GM19468 (cell line): ENCODE results near the gene SMAP2.
"Not testable (repeated sequence)": the region's sequence is repeated elsewhere in the genome, so short reads cannot be mapped to it uniquely, and the experiment has no call there.

ENCODE experiments used
- ATAC-seq: cut with Tn5 transposase; IDR thresholded peaks from one replicate; pipeline ENCODE4 v1.9.1; 2021; ENCODE audit warnings: mild to moderate bottlenecking, moderate library complexity, moderate number of reproducible peaks; ENCODE audit not compliant: unreplicated experiment; ENCODE audit errors: extremely low read depth

The SMAP2 gene

DNA sequence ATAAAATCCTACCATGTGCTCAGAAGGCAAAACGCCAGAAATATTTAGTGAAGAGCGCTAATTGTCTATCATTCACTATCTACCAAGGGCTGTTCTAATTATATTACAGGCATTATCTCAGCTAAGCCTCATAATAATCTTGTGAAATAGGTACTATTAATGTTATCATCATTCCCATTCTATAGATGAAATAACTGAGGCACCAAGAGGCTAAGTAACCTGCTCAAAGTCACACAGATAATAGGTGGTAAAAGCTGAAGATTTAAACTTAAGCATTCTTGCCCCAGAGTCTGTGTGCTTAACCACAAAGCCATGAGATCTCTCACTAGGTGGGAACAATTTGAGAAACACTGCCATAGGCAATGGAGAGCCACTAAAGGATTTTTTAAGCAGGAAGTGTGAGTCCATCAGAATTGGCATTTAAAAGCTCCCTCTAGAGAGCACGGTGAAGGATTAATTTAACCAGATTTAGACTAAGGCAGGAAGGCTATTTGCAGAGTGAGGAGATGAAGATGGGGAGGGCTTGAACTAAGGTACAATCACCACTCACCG, 1.7 kb upstream of the SMAP2 start:
- ATAC-seq = no peak

DNA sequence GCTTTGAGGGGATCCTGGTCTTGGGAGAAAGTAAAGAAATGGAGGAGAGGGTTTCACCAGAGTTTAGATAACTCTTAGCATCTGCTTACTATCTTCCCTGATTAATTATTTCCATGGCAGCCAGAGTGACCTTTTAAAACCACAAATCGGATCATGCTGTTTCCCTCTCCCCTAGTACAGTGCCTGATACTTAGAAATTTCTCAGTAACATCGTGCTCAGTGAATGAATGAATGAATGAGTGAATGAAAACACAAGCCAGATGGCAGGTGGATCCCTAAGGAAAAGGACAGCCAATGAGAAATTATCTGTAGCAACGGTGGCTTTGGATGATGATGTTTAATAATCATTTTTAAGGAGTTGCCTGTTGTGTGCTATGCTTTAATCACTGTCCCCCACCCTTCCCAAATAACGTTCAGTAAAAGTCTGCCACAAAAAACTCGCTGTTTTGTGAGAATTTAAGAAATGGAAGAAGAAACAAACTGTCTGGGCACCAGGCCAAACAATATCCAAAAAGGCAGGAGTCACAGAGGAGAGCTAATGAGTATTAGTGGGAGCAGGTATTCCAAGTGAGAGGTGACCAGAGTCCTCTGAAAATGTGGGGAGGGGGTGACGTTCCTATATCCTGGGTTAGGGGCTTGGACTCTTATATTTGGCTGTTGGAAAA, 737 bp upstream of the SMAP2 start:
- ATAC-seq = no peak

DNA sequence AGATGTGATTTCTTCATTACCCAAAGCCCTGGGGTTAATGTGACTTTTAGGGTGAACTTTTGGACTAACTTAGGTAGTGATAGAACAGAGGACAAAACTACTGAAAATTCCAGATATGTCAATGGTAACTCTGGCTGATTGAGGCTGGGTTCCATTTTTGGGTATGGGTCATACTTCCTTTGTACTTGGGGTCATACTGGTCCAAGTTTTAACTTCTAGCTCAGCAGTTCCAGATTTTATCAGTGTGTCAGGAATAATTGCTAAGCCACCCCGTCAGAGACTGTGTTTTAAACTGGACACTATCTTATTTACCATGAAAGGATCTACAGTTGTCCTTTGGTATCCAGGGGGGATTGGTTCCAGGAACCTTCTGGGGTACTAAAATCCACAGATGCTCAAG, 4.0 kb downstream of the SMAP2 start:
- no peak for ATAC-seq

DNA sequence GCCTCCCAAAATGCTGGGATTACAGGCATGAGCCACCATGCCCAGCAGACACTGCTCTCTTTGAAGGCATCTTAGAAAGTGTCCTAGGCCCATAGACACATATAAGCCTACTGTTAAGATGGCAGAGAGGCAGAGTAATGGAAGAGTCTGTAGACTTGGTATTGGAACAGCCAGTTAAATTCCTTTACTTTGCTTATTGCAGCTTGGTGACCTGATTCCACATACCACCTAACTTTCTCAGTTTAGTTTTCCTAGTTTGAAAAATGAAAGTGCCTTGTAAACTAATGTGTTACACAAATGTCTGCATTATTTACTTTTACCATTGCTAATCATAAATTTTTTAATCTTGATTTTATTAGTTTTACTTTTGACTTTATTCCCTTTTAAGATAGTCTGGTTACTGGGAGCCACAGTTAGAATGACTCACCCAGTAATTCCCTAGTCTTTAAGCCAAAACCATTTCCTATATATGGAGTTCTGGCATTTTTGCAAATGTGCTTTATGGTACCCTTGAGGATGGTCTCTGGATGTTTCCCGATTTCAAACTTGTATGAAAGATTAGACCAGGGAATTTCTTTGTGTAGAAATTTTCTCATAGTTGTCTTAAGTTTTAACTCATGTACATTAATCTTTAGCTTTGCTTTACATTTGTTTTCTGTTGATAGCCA, 6.4 kb downstream of the SMAP2 start:
- no peak for ATAC-seq

DNA sequence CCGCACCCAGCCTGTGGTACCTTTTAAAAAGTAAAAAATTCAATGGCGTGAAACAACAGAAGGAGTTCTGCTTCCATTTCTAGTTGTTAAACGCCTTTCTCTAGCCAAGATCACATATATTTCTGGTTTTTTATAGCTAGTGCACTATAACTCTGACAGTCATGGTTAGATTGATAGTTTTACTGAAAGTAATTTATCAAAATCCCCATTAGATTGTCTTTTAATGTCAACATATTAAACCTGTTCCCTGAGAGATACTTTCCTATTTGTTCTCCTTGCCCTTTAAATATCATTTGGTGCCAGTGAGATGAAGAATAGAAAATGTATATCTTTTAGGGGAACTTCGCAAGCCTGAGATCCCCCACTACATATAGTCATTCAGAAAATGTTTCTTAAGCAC, 7.3 kb downstream of the SMAP2 start:
- ATAC-seq = no peak

DNA sequence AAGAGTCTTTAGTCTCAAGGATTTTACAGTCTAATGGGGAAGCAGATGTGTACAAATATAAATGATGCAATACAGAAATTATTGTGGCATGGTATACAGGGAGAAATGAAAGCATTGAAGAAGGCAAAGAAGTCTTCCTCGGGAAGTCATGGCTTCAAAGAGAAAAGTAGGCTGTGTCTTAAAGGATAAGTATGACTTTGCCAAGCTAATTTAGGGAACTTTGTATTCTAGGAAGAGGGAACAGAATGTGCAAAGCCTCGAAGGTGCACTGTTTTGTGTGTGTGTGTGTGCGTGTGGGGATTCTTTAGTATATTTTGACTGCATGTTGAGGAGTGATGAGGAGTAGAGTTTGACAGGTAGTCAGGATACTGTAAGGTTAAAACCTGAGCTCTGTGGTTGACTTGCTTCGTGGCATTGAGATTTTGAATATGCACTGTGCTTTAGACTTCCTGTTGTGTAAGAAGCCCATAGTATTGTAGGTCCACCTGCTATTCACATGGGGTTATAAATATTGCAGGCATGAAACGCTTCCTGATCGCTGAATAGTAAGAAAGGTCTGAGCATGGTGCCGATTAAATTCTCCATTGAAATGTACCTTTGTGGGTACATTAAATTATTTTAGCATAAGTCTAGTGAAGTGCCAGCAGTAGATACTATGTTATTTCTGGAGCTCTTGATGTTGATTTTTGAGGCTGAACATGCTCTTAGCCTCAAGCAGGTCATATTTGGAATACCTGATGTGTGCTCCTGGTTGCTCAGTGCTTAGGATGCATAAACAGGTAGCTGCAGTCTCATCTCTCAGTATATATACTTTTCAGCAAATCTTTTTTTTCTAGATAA, 8.0 kb downstream of the SMAP2 start:
- no peak for ATAC-seq

DNA sequence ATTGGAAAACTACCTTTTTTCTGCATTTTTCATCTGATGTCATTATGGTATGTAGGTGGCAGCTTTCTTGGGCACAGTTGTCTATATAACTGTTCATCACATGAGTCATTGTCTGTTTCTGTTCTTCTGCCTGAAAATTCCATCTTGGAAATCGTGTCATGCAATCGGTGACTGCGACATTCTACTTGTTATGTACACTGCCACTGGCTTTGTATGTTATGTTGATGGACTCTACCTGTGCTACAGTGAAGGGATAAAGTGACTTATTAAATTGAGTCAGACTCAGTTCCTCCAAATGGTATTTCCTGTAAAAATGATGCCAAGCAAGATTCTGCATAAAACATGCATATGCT, 8.6 kb downstream of the SMAP2 start:
- ATAC-seq = no peak

DNA sequence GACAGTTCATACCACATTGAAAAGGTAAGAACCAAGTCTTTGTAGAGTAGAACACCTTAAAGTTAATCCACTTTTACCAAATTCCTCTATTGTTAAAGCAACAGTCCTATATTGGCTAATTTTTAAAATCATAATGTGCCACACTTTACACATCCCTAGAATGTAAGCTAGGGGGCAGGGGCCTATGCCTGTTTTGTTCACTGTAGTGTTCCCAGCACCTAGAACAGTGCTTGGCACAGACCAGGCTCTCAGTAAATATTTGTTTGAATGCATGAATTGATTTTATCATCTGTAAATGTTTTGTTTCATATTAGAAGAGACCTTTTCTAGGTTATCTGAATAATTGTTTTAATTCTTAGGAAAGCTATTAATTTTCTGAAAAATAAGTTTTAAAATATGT, 9.1 kb downstream of the SMAP2 start:
- ATAC-seq = no peak

DNA sequence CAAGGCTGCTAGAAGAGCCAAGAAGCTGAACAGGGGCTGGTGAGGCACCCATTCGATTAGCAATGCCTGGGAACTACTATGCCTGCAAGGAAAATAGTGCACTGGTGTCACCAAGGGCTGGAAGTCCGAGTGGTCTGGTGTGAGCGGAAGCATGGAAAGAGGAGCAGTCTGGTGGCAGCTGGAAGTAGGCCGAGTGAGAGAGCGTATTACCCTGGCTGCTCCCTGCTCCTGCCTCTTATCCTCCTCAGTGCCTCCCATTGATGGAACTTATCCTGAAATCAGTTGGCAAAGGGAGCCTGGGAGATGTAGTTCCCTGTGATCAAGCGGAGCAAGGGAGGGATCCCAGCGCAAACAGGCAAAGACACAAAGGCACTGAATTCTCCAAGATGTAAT, 9.6 kb downstream of the SMAP2 start:
- no peak for ATAC-seq

DNA sequence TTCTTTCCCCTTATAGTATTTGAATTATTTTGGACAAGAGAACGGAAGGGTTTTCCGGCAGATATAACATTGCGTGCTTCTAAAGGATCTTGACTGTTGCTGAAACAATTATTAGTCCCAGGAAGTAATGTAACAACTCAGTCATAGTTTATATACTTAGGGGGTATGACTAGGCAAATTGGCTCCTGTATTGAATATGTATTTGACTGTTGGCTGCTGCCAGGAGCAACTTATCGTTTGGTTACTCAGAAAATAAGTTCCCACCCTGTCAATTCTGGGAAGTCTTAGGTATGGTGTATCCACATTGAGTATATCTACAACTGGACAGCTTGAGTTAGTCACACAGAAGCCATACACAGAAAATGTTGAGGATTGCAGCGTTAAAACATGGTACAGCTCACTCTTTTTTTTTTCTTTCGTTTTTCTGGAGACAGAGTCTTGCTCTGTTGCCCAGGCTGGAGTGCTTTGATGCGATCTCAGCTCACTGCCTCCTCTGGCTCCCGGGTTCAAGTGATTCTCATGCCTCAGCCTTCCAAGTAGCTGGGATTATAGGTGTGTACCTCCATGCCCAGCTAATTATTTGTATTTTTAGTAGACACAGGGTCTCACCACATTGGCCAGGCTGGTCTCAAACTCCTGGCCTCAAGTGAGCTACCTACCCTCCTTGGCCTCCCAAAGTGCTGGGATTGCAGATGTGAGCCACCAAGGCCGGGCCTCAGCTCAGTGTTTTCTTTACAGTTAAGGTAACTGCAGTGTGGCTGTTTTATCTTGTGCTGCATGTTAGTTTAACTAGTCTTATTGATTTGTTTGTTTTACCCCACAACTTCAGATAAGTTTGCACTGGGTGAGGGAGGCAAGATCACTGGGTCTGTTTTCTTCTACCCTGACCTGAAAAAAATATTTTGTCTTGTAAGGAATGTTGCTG, 10.2 kb downstream of the SMAP2 start:
- ATAC-seq = no peak

DNA sequence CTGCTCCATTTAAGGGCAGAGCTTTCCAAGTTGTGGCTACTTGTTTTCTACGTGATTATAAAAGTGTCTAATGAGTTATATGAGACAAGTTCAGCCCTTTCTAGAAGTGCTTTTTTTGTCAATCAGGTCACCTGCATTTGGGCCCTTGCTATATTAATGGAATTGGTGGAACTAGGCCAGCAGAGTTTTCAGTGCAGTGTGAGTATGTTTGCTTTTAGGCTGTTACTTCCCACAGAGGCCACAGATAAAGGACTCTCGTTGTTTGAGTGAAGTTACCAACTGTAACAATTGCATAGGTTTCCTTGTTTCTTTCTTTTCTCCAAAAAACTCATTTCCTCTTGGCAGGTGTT, 10.9 kb downstream of the SMAP2 start:
- no peak for ATAC-seq

DNA sequence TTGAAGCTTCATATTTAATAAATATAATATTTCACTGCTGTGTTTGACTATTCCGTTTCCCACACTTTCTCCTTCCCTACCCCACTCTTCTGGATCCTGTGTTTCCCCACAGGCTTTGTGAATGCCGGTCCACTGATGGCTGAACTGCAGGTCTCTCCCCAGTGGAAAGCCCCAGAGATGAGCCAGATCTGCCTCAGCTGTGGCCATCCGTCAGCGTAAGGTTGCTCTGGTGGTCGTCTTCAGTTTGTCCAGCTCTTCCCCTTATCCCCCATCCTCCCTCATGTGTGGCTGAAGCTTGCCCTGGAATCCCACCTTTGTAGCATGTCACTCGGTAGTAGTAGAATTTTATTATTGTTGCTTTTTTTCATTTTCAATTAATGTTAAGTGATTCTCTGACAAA, 11.4 kb downstream of the SMAP2 start:
- no peak for ATAC-seq

DNA sequence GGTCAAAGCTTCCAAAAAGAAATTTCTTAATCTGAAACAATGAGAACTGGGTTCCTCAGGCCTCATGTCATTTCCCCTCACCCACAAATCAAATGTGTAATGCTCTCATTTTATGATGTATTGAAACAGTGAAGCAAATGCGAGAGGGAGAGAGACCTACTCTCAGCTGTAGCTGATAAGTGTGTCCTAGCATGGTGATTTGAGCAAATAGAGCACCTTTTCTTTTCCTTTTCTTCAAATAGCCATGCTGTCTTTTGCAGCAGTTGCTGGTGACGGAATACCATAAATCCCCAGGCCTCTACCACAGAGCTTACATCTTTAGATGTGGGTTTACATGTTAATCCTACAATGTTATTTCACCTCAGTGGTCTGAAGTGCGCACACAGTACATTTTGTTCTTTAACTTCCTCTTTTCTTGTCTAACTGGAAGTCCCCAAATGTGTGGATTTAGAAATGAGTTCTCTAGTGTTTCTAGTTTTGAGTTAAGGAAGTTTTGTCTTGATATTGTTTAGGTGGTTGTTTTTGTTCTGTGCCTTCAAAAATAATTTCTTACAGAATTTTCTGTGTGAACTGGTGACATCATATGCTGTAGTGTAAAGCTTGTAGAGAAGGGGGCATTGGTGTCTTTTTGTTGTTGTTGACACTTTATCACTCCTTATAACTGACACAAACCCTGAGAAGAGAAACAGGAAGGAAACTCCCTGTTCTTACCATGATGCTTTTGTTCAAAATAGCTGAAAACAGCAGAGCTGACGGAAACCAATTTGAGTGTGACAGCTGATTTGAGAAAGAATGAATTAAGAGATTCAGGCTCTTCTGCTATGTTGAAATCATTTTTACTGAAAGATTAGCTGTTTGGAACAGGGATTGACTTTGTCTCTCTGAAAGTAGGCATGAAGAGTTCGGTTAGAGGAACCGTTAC, 12.2 kb downstream of the SMAP2 start:
- peak; percentile 22 for ATAC-seq

DNA sequence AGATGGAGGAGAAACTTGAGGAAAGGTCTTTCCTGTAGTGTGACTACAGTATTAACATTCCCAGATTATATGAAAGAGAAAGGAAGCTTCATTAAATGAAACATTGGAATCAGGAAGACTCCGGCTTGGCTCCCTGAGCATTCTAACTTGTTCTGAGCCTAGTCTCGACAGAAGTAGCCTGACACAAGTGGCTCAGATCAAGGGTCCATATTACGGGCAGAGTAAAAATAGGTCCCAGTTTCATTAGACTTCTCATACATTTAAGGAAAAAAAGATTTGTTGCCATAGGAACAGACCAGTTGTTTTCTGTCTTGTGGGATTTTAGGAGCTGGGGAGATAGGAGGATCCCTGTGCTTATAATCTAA, 12.8 kb downstream of the SMAP2 start:
- ATAC-seq = no peak

DNA sequence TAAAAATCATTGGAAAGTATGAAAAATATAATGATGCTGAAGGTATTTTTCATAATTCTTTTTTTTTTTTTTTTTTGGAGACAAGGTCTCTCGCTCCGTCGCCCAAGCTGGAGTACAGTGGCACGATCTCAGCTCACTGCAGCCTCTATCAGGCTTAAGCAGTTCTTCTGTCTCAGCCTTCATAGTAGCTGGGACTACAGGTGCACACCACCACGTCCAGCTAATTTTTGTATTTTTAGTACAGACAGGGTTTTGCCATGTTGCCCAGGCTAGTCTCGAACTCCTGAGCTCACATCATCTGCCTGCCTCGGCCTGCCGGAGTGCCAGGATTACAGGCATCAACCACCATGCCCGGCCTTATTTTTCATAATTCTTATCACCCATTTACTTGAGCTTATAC, 13.3 kb downstream of the SMAP2 start:
- ATAC-seq = no peak

DNA sequence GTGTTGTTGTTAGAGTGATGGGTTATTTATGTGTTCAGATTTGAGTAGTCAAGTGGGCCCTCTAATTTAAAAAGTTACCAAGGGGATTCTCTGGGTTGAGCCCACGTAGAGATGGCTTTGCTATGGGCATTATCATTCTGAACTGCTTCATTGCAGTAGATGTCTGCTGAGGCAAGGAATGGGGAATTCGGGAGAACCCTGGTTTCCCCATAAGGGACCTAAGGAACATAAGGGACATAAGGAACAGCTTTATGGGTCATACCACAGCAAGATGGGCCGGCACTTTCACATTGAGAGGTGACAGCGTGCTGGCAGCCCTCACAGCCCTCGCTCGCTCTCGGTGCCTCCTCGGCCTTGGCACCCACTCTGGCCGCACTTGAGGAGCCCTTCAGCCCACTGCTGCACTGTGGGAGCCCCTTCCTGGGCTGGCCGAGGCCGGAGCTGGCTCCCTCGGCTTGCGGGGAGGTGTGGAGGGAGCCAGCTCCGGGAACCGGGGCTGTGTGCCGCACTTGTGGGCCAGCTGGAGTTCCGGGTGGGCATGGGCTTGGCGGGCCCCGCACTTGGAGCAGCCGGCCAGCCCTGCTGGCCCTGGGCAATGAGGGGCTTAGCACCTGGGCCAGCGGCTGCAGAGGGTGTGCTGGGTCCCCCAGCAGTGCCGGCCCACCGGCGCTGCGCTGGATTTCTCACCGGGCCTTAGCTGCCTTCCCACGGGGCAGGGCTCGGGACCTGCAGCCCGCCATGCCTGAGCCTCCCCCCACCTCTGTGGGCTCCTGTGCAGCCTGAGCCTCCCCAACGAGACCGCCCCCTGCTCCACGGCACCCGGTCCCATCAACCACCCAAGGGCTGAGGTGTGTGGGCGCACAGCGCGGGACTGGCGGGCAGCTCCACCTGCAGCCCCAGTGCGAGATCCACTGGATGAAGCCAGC, 14.1 kb downstream of the SMAP2 start:
- ATAC-seq = not testable (repeated sequence)

DNA sequence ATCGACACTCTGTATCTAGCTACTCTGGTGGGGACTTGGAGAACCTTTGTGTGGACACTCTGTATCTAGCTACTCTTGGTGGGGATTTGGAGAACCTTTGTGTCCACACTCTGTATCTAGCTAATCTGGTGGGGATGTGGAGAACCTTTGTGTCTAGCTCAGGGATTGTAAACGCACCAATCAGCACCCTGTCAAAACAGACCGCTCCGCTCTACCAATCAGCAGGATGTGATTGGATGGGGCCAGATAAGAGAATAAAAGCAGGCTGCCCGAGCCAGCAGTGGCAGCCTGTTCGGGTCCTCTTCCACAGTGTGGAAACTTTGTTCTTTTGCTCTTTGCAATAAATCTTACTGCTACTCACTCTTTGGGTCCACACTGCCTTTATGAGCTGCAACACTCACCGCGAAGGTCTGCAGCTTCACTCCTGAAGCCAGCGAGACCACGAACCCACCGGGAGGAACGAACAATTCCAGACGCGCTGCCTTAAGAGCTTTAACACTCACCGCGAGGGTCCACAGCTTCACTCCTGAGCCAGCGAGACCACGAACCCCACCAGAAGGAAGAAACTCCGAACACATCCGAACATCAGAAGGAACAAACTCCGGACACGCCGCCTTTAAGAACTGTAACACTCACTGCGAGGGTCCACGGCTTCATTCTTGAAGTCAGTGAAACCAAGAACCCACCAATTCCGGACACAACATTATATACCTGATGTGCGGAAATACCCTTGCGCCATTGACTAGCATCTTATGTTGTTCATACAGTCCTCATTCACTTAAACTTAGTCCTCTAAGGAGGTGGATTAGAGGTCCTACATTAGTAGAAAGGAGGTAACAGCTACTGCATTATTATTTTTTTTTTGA, 15.2 kb downstream of the SMAP2 start:
- not testable (repeated sequence) for ATAC-seq
